Measurements from ENCODE around the gene ADK. TPM values are rescaled to one million over a fixed set of nuclear protein-coding genes. Genes with fewer than 3 reads are reported as not detected.

Gene ADK
- total and polyA plus RNA-seq, 2 experiments from 2014 or later = 46.7 to 53.7 TPM

- peak overlapping the region; percentile 59 for H3K4me2 ChIP-seq
Observed at GRCh38 chr10:74585231-74586087, 434.4 kb downstream of the ADK start.

GRCh38 chr10:74586088-74586585 lies 435.1 kb downstream of the ADK start:
- no peak overlapping the region for H3K4me3 ChIP-seq
- peaks cover 28% of the 10 kb centered on the region for H3K4me1 ChIP-seq (ENCODE audit: insufficient read depth)

More at GRCh38 chr10:74585231-74586087, 434.4 kb downstream of the ADK start:
- Histone ChIP-seq H3K27me3 (no peaks in the 10 kb centered on the region), H3K79me2 (no peaks in the 10 kb centered on the region), H2AFZ (peak overlapping the region; percentile 13), H3K36me3 (replicated peaks; ENCODE audit: insufficient read depth, low read depth) (no peaks in the 10 kb centered on the region), H3K4me1 (ENCODE audit: insufficient read depth) (peaks cover 28% of the 10 kb centered on the region), H3K9me3 (ENCODE audit: low read depth) (no peaks in the 10 kb centered on the region), H3K27ac (peak overlapping the region; percentile 41), H3K9me2 (replicated peaks; ENCODE audit: insufficient read depth) (no peaks in the 10 kb centered on the region), H4K20me1 (ENCODE audit: insufficient read depth, poor library complexity, severe bottlenecking) (no peaks in the 10 kb centered on the region), H3K4me3 (peak overlapping the region; percentile 13)
- WGBS (ENCODE audit: low lambda C conversion rate, missing lambda C conversion rate) = 29% methylated on average over 8 of the region's 8 CpGs
- DNase-seq (ENCODE audit: low spot score) = no peak
- TF ChIP-seq EZH2phosphoT487 (IDR thresholded peaks at IDR 0.05; ENCODE audit: low read depth, severe bottlenecking, unreplicated experiment) (no peak), CTCF (IDR thresholded peaks at IDR 0.05; ENCODE audit: poor library complexity) (no peak), EZH2 (IDR thresholded peaks at IDR 0.05; ENCODE audit: borderline replicate concordance) (no peak)

GRCh38 chr10:74587109-74587854 lies 436.3 kb downstream of the ADK start:
- WGBS (ENCODE audit: low lambda C conversion rate, missing lambda C conversion rate) = 84% methylated on average over 3 of the region's 3 CpGs
- H3K4me2 ChIP-seq = no peak overlapping the region
- no peaks in the 10 kb centered on the region for H4K20me1 ChIP-seq (ENCODE audit: insufficient read depth, poor library complexity, severe bottlenecking)
- TF ChIP-seq EZH2 (IDR thresholded peaks at IDR 0.05; ENCODE audit: borderline replicate concordance) = no peak
- H3K9me3 ChIP-seq (ENCODE audit: low read depth) = no peaks in the 10 kb centered on the region
- DNase-seq (ENCODE audit: low spot score) = no peak
- no peaks in the 10 kb centered on the region for H3K9me2 ChIP-seq (replicated peaks; ENCODE audit: insufficient read depth)
- no peak overlapping the region for H3K27ac ChIP-seq
- H3K36me3 ChIP-seq (replicated peaks; ENCODE audit: insufficient read depth, low read depth) = no peaks in the 10 kb centered on the region
- H3K79me2 ChIP-seq = no peaks in the 10 kb centered on the region
- H2AFZ ChIP-seq = no peak overlapping the region
- H3K27me3 ChIP-seq = no peaks in the 10 kb centered on the region
- no peak overlapping the region for H3K4me3 ChIP-seq
- H3K4me1 ChIP-seq (ENCODE audit: insufficient read depth) = peaks cover 28% of the 10 kb centered on the region

More at GRCh38 chr10:74586088-74586585, 435.1 kb downstream of the ADK start:
- H3K36me3 ChIP-seq (replicated peaks; ENCODE audit: insufficient read depth, low read depth) = no peaks in the 10 kb centered on the region
- no peaks in the 10 kb centered on the region for H3K9me3 ChIP-seq (ENCODE audit: low read depth)
- DNase-seq (ENCODE audit: low spot score) = no peak
- H3K4me2 ChIP-seq = peak overlapping the region; percentile 59
- TF ChIP-seq EZH2 (IDR thresholded peaks at IDR 0.05; ENCODE audit: borderline replicate concordance) = no peak
- TF ChIP-seq EZH2phosphoT487 (IDR thresholded peaks at IDR 0.05; ENCODE audit: low read depth, severe bottlenecking, unreplicated experiment) = no peak
- TF ChIP-seq CTCF (IDR thresholded peaks at IDR 0.05; ENCODE audit: poor library complexity) = no peak
- no peaks in the 10 kb centered on the region for H3K27me3 ChIP-seq
- no peaks in the 10 kb centered on the region for H3K9me2 ChIP-seq (replicated peaks; ENCODE audit: insufficient read depth)
- peak overlapping the region; percentile 41 for H3K27ac ChIP-seq
- WGBS (ENCODE audit: low lambda C conversion rate, missing lambda C conversion rate) = 6% methylated on average over 1 of the region's 1 CpG
- H2AFZ ChIP-seq = peak overlapping the region; percentile 13
- H4K20me1 ChIP-seq (ENCODE audit: insufficient read depth, poor library complexity, severe bottlenecking) = no peaks in the 10 kb centered on the region
- H3K79me2 ChIP-seq = no peaks in the 10 kb centered on the region
